HEK293 (cell line): ENCODE results near the gene NOP10.

ENCODE experiments used
- FEZF1 ChIP-seq: fragments of 450-650 bp; formaldehyde crosslinking; IDR thresholded peaks from 2 replicates; pipeline ENCODE4 v1.5.1; 2016; ENCODE audit warnings: missing biosample characterization, missing genetic modification characterization
- RBAK ChIP-seq: fragments of 450-650 bp; formaldehyde crosslinking; IDR thresholded peaks from 2 replicates; pipeline ENCODE4 v1.5.1; 2016; ENCODE audit warnings: missing biosample characterization, missing genetic modification characterization
- SP2 ChIP-seq: fragments of 450-650 bp; formaldehyde crosslinking; IDR thresholded peaks from 2 replicates; pipeline ENCODE4 v1.5.1; 2016; ENCODE audit warnings: missing biosample characterization, missing genetic modification characterization
- ZNF274 ChIP-seq, 2 experiments: fragments of 200-500 bp in 1 of 2; fragments of 450-650 bp in 1 of 2; sonication (Bioruptor generic) in 1 of 2; formaldehyde crosslinking in 1 of 2; IDR thresholded peaks; 2 replicates each; pipeline versions ENCODE4 v1.5.1 to v1.6.1; 2014 to 2016; ENCODE audit warnings: borderline replicate concordance in 1 of 2, inconsistent platforms in 1 of 2, low read length in 1 of 2, missing biosample characterization in 1 of 2, missing genetic modification characterization in 1 of 2
- ZNF292 ChIP-seq: fragments of 450-650 bp; formaldehyde crosslinking; IDR thresholded peaks from 2 replicates; pipeline ENCODE4 v1.5.1; 2016; ENCODE audit warnings: low read depth, missing biosample characterization, missing genetic modification characterization, borderline replicate concordance
- ZNF341 ChIP-seq: fragments of 450-650 bp; formaldehyde crosslinking; IDR thresholded peaks from 2 replicates; pipeline ENCODE4; 2016; ENCODE audit warnings: low read depth, missing biosample characterization, missing genetic modification characterization
- ZNF530 ChIP-seq: fragments of 450-650 bp; formaldehyde crosslinking; IDR thresholded peaks from 2 replicates; pipeline ENCODE4 v1.5.1; 2016; ENCODE audit warnings: low read depth, missing biosample characterization, missing genetic modification characterization
- ZNF544 ChIP-seq: fragments of 450-650 bp; formaldehyde crosslinking; IDR thresholded peaks from 2 replicates; pipeline ENCODE4 v1.5.0; 2017; ENCODE audit warnings: missing biosample characterization, missing genetic modification characterization
- ZNF707 ChIP-seq: fragments of 450-650 bp; formaldehyde crosslinking; IDR thresholded peaks from 2 replicates; pipeline ENCODE4 v1.5.1; 2016; ENCODE audit warnings: missing biosample characterization, missing genetic modification characterization
- ZNF837 ChIP-seq: fragments of 450-650 bp; formaldehyde crosslinking; IDR thresholded peaks from 2 replicates; pipeline ENCODE4 v1.5.1; 2016; ENCODE audit warnings: missing biosample characterization, missing genetic modification characterization
- TF ChIP-seq, protein P1 (sequence below): fragments of 450-650 bp; formaldehyde crosslinking; IDR thresholded peaks from 2 replicates; pipeline ENCODE4 v1.5.1; 2016; ENCODE audit warnings: missing biosample characterization, missing genetic modification characterization
- TF ChIP-seq, protein P2 (sequence below): fragments of 450-650 bp; formaldehyde crosslinking; IDR thresholded peaks from 2 replicates; pipeline ENCODE4 v1.5.1; 2016; ENCODE audit warnings: missing biosample characterization, missing genetic modification characterization
- TF ChIP-seq, protein P3 (sequence below): fragments of 450-650 bp; formaldehyde crosslinking; IDR thresholded peaks from 2 replicates; pipeline ENCODE4 v1.5.1; 2016; ENCODE audit warnings: missing biosample characterization, missing genetic modification characterization
- TF ChIP-seq, protein P4 (sequence below): fragments of 450-650 bp; formaldehyde crosslinking; IDR thresholded peaks from 2 replicates; pipeline ENCODE4 v1.5.1; 2016; ENCODE audit warnings: missing biosample characterization, missing genetic modification characterization

DNA sequence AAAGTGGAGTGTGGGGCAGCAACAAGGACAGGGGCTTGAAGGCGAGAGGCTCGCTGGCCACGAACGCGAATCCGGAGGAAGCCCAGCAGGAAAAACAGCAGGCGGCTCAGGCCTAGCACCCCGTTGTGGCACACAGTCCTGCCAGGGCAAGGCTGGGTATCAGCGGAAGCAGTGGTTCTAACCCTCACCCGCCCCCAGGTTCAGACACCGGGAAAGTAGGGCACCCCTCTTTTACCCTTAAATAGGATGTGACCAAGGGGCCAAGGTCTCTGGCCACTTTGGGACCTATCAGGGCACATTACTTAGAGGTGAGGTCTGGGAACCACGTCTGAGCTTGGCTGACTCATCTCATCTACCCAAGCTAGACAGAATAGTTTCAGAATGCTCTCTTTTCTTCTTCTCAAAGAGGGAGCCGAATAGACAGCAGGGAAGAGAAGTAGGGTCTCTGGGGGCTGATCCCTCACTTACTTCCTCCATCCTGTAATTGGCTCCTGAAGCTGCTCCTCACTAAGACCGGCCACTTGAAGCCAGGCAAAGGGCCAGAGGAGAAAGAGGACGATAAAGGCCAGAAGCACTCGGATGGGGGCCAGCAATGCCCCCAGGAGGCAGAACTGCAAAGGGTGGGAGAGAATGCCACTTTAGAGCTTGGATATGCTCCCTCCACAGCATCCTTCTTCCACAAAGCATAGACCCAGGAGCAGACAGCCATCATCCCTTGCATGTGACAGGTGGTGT, 22.3 kb upstream of the NOP10 start:
- TF ChIP-seq ZNF707 (tag by site-specific recombination) (no peak), FEZF1 (tag by site-specific recombination) (no peak), ZNF274 (IDR thresholded peaks at IDR 0.05; ENCODE audit: low read length) (no peak), ZNF274 (tag by site-specific recombination; IDR thresholded peaks at IDR 0.05; ENCODE audit: borderline replicate concordance) (no peak), ZNF837 (tag by site-specific recombination) (no peak), SP2 (tag by site-specific recombination) (no peak), ZNF530 (no peak), ZNF292 (tag by site-specific recombination) (no peak), ZNF544 (no peak), ZNF341 (no peak), RBAK (tag by site-specific recombination) (no peak)
- TF ChIP-seq, protein P1, sequence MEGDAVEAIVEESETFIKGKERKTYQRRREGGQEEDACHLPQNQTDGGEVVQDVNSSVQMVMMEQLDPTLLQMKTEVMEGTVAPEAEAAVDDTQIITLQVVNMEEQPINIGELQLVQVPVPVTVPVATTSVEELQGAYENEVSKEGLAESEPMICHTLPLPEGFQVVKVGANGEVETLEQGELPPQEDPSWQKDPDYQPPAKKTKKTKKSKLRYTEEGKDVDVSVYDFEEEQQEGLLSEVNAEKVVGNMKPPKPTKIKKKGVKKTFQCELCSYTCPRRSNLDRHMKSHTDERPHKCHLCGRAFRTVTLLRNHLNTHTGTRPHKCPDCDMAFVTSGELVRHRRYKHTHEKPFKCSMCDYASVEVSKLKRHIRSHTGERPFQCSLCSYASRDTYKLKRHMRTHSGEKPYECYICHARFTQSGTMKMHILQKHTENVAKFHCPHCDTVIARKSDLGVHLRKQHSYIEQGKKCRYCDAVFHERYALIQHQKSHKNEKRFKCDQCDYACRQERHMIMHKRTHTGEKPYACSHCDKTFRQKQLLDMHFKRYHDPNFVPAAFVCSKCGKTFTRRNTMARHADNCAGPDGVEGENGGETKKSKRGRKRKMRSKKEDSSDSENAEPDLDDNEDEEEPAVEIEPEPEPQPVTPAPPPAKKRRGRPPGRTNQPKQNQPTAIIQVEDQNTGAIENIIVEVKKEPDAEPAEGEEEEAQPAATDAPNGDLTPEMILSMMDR (tag by site-specific recombination), result no peak
- TF ChIP-seq, protein P2, sequence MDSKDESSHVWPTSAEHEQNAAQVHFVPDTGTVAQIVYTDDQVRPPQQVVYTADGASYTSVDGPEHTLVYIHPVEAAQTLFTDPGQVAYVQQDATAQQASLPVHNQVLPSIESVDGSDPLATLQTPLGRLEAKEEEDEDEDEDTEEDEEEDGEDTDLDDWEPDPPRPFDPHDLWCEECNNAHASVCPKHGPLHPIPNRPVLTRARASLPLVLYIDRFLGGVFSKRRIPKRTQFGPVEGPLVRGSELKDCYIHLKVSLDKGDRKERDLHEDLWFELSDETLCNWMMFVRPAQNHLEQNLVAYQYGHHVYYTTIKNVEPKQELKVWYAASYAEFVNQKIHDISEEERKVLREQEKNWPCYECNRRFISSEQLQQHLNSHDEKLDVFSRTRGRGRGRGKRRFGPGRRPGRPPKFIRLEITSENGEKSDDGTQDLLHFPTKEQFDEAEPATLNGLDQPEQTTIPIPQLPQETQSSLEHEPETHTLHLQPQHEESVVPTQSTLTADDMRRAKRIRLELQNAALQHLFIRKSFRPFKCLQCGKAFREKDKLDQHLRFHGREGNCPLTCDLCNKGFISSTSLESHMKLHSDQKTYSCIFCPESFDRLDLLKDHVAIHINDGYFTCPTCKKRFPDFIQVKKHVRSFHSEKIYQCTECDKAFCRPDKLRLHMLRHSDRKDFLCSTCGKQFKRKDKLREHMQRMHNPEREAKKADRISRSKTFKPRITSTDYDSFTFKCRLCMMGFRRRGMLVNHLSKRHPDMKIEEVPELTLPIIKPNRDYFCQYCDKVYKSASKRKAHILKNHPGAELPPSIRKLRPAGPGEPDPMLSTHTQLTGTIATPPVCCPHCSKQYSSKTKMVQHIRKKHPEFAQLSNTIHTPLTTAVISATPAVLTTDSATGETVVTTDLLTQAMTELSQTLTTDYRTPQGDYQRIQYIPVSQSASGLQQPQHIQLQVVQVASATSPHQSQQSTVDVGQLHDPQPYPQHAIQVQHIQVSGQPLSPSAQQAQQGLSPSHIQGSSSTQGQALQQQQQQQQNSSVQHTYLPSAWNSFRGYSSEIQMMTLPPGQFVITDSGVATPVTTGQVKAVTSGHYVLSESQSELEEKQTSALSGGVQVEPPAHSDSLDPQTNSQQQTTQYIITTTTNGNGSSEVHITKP, result no peak
- TF ChIP-seq, protein P3, sequence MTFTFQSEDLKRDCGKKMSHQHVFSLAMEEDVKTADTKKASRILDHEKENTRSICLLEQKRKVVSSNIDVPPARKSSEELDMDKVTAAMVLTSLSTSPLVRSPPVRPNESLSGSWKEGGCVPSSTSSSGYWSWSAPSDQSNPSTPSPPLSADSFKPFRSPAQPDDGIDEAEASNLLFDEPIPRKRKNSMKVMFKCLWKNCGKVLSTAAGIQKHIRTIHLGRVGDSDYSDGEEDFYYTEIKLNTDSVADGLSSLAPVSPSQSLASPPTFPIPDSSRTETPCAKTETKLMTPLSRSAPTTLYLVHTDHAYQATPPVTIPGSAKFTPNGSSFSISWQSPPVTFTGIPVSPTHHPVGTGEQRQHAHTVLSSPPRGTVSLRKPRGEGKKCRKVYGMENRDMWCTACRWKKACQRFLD (tag by site-specific recombination), result no peak
- TF ChIP-seq, protein P4, sequence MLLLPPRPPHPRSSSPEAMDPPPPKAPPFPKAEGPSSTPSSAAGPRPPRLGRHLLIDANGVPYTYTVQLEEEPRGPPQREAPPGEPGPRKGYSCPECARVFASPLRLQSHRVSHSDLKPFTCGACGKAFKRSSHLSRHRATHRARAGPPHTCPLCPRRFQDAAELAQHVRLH (tag by site-specific recombination), result no peak
